ENCODE measurements around the gene PADI4.
"Not testable (repeated sequence)": the region's sequence is repeated elsewhere in the genome, so short reads cannot be mapped to it uniquely, and the experiment has no call there.

Gene PADI4

DNA sequence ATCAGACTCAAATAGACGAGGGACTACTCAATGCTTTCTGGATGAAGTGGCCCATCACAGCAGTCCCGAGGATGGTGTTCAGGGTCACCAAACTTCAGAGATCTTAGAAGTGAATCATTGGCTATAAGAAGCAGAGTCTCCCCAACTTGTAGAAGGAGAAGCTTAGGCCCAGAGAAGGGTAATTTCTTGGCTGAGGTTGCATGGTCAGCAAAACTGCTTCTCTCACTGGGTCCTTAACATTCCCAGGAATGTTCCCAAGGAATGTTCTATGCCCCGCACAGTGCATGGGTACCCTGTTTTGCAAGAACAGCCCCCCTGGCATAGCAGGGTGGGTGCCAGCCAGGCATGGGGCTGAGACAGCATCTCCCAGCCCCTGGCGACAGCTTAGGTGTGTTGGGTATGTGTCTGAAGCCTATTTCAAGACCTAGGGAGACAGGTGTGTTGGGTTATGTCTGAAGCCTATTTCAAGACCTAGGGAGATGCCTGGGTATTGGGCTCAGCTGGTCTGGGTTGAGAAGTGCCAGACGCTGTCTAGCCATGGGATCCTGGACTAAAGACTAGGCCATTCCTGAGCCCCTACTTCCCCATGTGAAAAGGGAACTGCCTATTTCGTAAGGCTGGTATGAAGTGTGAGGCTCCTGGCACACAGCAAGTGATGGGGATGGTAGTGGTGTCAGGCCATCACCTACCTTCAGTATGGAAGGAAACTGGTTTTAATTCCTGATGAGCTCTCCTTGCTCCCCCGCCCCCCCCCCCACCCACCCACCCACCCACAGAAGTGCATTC is 90.1 kb downstream of the PADI4 start:
- DNase-seq: no peak

DNA sequence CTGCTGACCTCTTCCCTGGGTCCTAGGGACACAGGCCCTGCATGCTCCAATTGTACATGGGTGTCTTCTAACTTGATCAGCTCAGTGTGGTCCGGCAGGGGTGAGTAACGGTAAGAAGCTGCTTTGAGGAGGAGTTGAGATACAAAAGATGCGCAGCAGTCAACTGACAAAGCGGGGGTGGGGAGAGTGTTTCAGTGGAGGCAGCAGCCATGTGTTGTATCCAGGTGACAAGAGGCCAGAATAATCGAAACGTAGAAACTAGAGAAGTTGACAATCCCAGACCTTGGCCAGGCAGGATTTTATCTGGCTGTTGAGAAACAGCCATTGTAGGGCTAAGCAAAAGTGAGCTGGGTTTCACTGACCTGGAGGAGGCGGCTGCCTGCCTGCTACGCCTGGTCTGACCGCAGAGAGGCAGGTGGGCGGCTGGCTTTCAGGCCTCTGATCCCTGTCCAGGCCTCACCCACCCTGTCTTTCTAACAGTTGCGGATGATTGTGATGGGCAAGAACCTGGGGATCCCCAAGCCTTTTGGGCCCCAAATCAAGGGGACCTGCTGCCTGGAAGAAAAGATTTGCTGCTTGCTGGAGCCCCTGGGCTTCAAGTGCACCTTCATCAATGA is 92.8 kb downstream of the PADI4 start:
- no peak for DNase-seq

DNA sequence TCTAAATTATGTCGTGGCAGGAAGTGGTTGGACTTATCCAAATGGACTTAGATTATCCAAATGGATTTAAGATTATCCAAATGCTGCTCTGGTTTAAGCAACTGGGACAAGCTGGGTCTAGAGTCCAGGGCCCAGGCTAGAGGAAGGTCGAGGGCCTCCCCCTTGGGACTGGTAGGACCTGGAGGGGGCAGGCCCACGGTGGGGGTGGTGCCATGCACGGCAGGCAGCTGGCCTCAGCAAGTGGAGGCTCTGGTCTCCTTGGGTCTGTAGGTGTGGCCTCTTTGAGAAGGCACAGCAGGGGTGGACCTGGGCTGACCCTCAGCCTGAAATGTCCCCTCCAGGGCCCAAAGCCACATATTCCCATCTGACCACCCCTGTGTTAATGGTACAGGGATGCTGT is 93.8 kb downstream of the PADI4 start:
- DNase-seq: no peak

DNA sequence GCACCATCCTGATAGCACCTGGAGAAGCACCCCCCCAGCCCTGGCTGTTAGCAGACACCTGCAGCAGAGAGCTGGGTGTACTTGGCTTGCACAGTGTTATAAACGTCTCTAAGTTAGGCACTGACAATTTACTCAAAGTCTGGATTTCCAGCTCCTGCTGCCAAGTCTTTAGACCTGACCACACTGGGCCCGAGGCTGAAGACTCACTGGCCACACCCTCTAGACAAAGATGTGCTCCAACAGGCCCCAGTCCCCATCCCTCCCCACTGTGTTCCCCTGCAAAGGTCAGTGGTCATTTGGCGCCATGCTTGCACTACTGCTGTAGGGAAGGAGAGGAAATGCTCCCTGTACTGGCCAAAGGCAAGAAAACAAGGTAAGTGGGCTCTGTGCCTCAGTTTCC is 95.1 kb downstream of the PADI4 start:
- DNase-seq: no peak

DNA sequence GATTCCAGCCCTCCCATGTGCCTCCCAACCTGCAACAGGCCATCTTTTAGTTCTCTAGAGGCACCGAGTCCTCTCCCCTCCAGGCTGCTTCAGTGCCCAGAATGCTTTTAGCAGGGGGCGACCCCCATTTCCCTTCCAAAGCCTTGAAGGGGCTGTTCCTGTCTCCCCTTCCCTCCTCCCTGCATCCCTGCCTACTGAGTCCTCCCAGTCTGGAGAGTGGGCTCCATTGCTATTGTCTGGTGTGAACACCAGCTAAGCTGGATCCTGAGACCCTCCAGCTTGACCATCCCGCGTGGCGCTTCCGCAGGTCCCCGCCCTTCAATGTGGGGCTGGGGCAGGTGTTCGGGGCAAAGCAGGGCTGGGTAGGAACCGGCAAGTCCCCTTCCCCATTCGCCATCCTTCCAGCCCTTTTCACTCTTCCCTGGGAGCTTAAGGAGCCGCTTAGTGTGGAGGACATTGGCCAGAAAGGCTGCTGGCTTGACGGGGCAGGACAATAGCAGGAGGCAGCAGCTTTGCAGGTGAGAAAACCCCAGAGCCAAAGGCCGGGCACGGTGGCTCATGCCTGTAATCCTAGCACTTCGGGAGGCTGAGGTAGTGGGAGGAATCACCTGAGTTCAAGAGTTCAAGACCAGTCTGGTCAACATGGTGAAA is 96.2 kb downstream of the PADI4 start:
- DNase-seq: no peak

DNA sequence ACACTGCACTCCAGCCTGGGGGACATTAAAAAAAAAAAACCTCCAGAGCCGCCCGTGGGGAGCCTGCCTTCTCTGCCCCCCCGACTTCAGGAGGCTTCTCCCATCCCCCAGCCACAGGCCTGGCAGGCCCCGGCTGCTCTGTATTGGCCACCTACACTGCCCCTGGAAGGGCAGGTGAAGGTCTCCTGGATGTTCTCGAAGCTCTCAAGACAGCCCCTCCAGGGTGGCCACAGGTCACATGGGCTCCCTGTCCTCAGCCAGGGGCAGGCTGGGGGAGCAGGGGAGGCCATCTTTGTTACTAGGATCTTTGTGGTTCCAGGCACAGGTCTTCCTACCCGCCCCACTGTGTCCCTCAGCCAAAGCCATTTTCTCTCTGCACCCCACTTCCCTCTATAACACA is 96.8 kb downstream of the PADI4 start:
- DNase-seq: no peak

DNA sequence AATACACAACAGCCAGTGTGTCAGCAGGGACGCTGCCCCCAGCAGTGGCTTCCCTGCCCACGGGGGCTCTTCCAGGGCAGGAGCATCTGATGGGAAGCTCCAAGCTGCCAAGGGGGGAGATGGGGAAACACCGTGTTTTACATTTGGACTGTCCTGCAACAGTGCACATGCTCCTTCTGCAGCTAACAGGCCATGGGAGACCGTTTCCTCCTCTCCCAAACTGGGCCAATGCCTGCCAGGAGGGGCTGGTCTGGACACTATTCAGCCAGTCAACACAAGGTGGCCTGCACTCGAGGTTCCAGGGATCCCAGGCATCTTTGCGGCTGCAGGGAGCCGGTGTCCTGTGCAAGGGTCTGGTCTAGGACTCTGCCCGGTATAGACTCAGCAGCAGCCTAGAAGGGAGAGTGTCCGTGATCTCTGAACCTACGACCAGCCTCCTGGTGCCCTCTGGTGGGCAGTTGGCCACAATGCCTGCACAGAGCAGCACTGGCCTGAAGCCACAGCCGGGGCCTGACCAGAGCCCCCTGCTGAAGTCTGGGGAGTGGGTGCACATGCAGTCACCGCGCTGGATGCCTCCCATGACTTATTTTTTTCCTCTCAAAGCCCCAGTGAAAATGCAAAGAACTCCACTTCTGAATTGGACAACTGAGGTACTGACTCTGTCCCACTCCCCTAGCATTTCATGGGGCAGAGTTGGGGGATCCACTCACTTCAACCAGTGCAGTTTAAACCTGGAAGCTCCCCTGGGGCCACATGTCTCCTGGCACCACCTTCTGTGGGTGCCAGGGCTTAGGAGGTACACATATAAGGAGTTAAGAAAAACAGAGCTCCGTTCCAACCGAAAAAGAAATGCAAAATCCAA is 98.1 kb downstream of the PADI4 start:
- peak; percentile 77 for DNase-seq

DNA sequence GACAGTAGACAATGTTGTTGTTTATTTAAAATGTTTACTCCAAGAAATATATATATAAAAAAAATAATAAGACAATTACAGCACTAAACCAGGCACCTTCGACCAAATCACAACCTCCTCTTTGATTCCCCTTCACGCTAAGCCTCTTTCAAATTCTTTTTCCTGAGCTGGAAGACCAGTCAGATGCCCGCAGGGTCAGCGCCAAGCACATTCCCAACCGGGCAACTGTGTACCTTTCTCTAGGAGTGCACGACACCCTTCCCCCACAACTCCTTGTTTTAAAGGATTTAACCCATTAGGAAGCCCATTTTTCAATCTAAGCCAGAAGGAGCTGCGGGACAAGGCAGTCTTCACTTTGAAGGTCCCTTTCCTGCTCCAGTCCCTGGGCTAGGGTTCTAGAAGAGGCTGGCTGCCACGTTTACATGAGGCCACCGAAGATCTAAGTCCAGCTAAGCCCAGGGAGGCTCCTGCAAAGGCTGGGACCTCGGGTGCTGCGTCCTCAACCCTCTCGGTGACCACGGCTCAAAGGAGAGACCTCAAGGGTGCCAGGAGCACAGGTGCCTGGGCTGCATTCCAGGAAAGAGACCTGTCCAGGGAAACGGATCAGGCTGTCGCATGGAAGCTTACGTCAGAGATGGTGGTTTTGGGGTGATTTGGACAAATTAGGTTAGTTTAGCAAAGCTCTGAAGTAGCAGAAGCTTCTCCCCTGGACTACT is 98.9 kb downstream of the PADI4 start:
- DNase-seq: not testable (repeated sequence)

DNA sequence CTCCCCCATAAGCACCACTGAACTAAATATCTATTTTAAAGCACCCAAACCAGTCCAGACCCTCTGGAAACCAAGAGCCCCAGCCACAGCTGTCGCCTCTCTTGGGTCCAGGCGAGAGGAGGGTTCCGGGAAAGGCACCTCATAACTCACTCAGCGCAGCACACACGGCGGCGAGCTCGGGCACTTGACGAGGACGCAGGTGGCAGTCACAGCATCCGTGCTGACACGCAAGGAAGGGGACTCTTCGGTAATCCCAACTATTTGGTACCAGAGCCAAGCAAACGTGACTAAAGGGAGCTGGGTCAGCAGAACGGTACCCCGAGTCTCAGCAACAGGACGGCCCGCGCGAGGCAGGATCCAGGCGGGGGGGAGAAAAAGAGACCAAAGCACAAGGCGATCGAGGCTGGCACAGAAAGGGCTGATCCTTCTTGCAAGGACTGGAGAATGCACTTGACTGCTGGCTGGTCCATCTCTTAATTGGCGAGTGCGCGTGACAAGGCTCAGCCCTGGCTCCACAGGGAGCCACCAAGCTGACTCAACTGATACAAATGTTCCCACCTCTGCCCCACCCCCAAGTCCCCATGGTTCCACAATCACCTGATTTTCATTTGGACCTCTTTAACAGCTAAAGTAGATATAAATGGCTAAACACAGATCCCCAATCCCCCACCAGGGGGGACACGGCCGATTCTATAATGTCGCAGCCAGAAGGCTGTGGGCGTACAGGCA is 100.0 kb downstream of the PADI4 start:
- DNase-seq: not testable (repeated sequence)

DNA sequence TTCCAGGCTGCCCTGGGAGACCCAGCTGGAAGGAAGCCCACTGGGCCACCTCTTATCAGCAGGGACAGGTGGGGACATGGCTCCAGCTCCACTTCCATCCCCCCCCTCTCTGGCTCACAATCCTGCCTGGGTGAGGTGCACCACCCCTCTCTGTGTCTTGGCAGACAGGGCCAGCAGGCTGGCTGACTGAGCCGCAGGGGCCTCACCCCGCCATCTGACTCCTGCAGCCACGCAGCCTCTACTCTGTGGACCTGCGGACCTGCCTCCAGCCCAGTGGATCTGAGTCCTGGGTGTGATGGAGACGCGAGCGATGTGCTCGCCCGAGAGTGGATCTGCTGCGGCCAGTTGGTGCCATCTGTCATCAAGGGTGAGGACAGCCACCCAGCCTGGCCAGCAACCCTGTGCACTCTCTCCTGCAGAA is 101.4 kb downstream of the PADI4 start:
- no peak for DNase-seq

DNA sequence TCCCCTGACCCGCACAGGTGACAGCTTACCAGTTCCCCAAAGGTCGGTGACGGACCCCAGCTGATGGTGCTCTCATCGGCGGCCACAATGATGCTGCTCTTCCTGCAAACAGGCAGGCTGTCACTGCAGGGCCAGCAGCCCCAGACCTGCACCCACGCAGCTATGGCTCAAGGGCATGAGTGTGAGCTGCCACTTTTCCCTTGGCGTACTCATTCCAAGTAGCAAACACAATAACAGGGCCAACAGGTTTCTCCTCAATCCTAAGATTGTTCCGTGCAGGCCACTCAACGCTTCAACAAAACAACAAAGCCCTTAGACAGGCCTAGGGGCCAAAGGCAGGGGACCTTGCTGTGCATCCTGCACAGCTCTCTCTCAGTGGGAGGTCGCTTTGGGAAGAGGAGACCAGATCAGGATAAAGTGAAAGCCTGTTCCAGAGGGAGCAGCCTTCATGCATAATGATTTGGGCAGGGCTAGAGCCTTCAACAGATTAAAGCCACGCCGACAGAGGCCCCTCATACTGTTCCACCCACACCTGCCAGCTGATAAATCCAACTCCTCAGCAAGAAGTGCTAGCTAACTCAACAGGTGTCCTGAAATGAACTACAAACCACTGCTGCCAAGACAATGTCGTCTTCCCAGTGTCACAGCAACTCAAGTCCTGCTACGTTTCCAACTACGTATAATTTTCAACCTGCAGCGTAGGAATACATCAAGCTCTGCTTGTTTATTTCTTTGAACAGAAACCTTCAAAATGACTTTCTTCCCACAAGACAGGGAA is 104.3 kb downstream of the PADI4 start:
- no peak for DNase-seq

Measured in activated CD8-positive, alpha-beta memory T cell treated with anti-CD3 and anti-CD28 coated beads, Interleukin-2, amount 50 U/mL, for 48 hours (primary cell).